Measurements from ENCODE around the gene USH2A.

USH2A gene

DNA sequence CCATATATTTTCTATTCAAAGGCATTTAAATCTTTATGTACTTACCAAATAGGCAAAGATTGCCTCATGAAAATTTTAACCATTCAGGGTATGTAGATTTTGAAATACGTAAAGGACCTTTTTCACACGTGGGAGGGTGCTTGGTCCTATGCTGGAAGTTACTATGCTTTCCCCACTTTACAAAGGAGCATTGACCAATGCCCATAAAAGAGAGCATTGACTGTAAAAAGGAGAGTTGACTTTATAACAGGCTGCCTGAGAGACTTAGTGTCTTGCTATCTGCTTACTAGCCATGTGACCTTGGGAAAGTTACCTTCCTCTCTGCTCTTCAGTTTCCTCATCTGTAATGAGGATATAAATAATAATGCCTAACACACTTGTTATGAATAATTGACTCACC is 346.5 kb downstream of the USH2A start:
- TF ChIP-seq, protein P1, sequence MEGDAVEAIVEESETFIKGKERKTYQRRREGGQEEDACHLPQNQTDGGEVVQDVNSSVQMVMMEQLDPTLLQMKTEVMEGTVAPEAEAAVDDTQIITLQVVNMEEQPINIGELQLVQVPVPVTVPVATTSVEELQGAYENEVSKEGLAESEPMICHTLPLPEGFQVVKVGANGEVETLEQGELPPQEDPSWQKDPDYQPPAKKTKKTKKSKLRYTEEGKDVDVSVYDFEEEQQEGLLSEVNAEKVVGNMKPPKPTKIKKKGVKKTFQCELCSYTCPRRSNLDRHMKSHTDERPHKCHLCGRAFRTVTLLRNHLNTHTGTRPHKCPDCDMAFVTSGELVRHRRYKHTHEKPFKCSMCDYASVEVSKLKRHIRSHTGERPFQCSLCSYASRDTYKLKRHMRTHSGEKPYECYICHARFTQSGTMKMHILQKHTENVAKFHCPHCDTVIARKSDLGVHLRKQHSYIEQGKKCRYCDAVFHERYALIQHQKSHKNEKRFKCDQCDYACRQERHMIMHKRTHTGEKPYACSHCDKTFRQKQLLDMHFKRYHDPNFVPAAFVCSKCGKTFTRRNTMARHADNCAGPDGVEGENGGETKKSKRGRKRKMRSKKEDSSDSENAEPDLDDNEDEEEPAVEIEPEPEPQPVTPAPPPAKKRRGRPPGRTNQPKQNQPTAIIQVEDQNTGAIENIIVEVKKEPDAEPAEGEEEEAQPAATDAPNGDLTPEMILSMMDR (IDR thresholded peaks at IDR 0.05): no peak

DNA sequence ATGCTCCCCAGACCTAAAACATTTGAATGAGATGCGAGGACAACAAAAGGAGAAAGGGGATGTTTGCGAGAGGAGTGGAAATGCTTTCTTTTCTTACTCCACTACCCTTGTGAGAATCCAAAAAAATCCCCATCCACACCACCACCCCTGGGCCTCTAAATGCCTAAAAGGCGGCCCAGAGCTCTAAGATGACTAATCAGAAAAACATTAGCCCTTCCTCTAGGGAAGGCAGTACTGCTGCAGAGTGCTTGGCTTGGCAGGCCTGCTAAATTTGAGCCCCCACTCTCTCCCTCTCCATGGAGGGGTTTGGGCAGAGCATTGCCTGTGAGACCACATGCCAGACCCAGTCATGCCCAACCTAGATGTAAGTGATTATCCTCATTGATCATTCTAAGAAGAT is 347.9 kb downstream of the USH2A start:
- TF ChIP-seq, protein P1 (IDR thresholded peaks at IDR 0.05): no peak

DNA sequence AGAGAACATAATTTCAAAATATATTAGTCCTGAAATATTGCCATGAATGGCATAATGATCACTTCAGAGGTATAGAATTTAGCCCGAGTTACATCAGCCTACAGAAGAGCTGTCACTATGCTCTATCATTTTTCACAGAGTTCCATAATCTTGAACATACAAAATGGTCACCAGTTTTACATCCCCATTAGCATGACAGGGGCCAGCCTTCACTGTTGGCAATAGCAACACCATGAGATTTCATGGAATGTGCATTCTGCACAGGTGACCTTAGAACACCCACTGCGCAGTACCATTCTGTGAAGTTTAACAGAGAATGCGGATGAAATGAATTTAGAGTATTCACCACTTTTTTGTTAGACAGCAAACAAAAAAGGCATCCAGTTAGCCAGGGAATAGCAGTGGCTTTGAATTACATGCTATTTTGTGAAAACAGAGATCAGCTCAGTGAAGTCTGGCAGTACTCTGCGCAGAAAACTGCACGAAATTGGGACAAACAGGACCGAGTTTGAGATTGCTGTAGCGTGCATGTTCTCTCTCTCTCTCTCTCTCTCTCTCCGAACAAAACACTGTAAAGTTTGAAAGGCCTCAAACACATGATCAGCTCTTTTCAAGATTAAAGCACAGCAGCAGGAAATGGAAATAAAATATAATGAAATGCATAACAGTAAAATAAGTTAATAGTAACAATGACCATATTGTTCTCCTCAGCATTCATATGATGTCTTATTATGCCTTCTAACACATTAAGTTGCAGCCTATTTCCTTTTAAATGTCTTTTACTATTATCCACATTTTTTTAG is 349.3 kb downstream of the USH2A start:
- TF ChIP-seq, protein P1 (IDR thresholded peaks at IDR 0.05): no peak

DNA sequence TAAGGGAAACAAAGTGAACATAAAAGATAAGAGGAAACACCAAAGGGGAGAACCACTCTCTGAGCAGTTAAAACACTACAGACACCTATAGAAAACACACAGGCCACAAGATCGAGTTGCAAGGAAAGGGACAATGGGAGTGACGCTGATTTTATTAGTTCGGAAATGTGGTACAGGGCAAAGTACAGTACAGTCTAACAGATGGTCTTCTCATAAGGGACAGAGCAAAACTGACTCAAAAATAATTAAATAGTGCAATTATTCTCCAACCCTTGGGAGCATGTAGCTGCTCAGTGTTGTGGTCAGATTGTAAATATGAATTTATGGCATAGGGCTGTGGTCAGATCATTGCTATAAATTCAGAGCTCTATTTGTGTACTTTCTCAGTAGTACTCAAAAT is 352.0 kb downstream of the USH2A start:
- TF ChIP-seq, protein P1 (IDR thresholded peaks at IDR 0.05): no peak

DNA sequence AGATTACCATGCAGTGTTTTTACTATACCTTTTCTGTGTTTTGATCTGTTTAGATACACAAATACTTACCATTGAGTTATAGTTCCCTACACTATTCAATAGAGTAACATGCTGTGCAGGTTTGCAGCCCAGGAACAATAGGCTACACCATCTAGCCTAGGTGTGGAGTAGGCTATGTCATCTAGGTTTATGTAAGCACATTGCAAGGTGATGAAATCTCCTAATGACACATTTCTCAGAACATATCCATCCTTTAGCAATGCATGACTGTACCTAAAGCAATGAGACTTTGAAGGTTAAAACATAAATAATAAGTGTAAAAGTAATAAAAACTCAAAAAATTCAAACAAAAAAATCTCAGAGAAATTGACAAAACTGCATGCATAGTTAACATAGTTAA is 358.6 kb downstream of the USH2A start:
- TF ChIP-seq, protein P1 (IDR thresholded peaks at IDR 0.05): no peak

DNA sequence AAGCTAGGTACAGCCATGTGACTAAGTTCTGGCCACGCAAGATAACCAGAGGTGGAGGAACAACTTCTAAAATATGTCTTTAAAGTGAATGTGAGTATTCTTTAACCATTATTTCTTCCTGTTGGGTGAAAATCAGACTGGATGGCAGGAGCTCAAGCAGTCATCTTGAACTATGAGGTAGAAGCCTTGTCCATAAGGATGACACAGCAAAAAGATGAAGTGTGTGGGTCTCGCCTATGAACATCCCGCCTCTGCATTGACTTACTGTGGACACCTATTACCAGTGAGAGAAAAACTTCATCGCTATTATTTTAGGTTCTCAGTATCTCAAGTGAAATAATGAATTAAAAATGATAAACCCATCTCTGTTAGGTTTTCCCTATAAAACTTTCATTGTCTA is 365.3 kb downstream of the USH2A start:
- TF ChIP-seq, protein P1 (IDR thresholded peaks at IDR 0.05): no peak

DNA sequence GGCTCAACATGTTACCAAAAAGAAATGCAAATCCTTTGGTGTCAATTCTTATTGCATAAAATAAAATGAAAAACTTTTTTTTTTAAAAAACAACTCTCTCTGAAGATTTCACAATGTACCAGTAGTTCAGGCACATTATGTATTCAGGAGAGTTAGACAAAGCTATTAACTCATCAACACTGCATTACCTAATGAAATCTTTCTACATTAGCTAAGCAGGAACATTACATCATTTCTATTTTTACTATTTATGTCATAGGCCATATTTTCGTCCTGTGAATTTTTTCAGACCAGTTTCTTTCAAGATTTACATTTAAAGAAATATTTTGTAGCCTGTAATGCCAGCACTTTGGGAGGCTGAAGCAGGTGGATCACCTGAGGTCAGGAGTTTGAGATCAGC is 366.2 kb downstream of the USH2A start:
- TF ChIP-seq, protein P1 (IDR thresholded peaks at IDR 0.05): no peak

DNA sequence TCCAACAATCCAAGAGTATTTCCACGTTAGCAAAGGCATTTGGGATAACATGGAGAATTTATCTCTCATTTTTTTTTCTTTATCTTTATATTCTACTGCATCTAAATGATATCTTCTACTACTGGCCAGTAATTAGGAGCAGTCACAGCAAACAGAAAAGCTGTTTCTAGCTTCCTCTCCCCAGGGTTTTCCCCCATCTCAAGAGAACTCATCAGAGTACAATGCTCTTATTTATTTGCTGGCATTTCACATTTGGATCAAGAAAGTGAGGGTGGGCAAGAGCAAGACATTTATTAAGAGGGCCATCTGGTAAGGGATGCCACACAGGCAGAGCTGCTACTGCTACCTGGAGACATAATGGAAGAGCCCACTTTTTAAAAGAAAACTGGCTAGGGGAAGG is 368.2 kb downstream of the USH2A start:
- TF ChIP-seq, protein P1 (IDR thresholded peaks at IDR 0.05): no peak

Data from LNCAP (cell line).